Fibroblast of villous mesenchyme (primary cell): ENCODE measurements around the gene COL23A1. TPM values are rescaled to one million over a fixed set of nuclear protein-coding genes. Genes with fewer than 3 reads are reported as not detected.

Experiments used
- DNase-seq: peaks from one replicate; pipeline ENCODE4 v3.0.0-alpha.2; 2010; ENCODE audit warnings: low read depth
- H3K4me3 ChIP-seq: 2 replicates; pipeline ENCODE4 v1.5.1; 2011; ENCODE audit warnings: low read depth, mild to moderate bottlenecking, low read length
- CTCF ChIP-seq: IDR thresholded peaks from 2 replicates; pipeline ENCODE4 v1.5.1; 2012; ENCODE audit warnings: low read depth, mild to moderate bottlenecking, low read length; ENCODE audit not compliant: insufficient read depth
- total RNA-seq: library from RNA; depleted of rRNA; stranded (reverse); fragments of >200 nt; gene quantifications from 2 replicates; pipeline ENCODE4 v1.2.3, GENCODE V29; 2012

COL23A1 gene
- total RNA-seq, 1 donor = not detected

GRCh38 chr5:178425621-178426068 is 164.5 kb downstream of the COL23A1 start:
- no peak overlapping the region for H3K4me3 ChIP-seq
- no peak for DNase-seq
- no peak for TF ChIP-seq CTCF

- H3K4me3 ChIP-seq = no peak overlapping the region
- no peak for DNase-seq
- no peak for TF ChIP-seq CTCF
These were observed 165.4 kb downstream of the COL23A1 start for GRCh38 chr5:178424810-178425177.

GRCh38 chr5:178423901-178424809 is 166.0 kb downstream of the COL23A1 start:
- DNase-seq = no peak
- no peak overlapping the region for H3K4me3 ChIP-seq
- no peak for TF ChIP-seq CTCF

GRCh38 chr5:178423431-178423830 is 166.8 kb downstream of the COL23A1 start:
- DNase-seq = no peak
- H3K4me3 ChIP-seq = no peak overlapping the region
- TF ChIP-seq CTCF = no peak

GRCh38 chr5:178422400-178422775 is 167.8 kb downstream of the COL23A1 start:
- no peak overlapping the region for H3K4me3 ChIP-seq
- no peak for TF ChIP-seq CTCF
- DNase-seq = no peak

- no peak overlapping the region for H3K4me3 ChIP-seq
- DNase-seq = no peak
- TF ChIP-seq CTCF = no peak
These were observed 168.3 kb downstream of the COL23A1 start for GRCh38 chr5:178421699-178422399.
